ENCODE data around the gene GULP1.

Gene GULP1

DNA sequence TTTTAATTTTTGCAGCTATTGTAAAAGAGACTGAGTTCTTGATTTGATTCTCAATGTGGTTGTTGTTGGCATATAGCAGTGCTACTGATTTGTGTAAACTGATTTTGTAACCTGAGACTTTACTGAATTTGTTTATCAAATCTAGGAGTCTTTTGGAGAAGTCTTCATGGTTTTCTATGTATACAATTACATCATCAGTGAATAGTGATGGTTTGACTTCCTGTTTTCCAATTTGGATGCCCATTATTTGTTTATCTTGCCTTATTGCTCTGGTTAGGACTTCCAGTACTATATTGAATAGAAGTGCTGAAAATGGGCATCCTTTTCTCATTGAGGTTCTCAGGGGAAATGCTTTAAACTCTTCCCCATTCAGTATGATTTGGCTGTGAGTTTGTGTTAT is 99.7 kb downstream of the GULP1 start:
- no peaks in the 10 kb centered on the region for H3K4me1 ChIP-seq
- H3K36me3 ChIP-seq = no peaks in the 10 kb centered on the region
- DNase-seq = no peak
- H3K4me3 ChIP-seq (ENCODE audit: low read depth, low read length) = no peak overlapping the region
- no peaks in the 10 kb centered on the region for H3K27me3 ChIP-seq
- TF ChIP-seq, protein P1, sequence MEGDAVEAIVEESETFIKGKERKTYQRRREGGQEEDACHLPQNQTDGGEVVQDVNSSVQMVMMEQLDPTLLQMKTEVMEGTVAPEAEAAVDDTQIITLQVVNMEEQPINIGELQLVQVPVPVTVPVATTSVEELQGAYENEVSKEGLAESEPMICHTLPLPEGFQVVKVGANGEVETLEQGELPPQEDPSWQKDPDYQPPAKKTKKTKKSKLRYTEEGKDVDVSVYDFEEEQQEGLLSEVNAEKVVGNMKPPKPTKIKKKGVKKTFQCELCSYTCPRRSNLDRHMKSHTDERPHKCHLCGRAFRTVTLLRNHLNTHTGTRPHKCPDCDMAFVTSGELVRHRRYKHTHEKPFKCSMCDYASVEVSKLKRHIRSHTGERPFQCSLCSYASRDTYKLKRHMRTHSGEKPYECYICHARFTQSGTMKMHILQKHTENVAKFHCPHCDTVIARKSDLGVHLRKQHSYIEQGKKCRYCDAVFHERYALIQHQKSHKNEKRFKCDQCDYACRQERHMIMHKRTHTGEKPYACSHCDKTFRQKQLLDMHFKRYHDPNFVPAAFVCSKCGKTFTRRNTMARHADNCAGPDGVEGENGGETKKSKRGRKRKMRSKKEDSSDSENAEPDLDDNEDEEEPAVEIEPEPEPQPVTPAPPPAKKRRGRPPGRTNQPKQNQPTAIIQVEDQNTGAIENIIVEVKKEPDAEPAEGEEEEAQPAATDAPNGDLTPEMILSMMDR (IDR thresholded peaks at IDR 0.05; ENCODE audit: low read depth, low read length) = no peak
- H3K9me3 ChIP-seq = no peaks in the 10 kb centered on the region

DNA sequence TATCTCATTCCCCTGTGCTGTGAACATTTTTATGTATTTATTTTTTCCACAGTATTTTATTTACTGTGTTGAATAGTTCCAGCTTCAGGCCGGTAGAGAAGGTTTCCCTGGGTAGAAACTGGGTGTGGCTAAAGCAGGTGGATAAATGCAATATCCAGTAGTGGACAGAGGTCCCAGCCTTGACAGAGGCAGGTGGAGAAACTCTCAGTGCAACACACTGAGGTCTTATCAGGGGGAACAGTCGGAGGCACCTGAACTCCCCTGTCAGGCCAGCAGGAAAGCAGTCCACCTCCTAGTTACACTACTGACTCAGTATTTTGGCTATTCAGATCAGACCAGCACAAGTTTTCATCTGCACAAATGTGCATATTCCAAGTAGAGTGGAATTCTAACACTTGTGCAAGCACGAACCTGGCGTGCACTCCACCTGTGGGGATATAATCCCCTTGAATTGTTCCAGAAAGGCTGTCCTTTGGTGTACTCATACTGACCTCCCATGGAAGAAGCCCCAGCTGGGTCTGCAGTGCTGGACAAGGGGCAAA is 103.3 kb downstream of the GULP1 start:
- no peaks in the 10 kb centered on the region for H3K9me3 ChIP-seq
- no peaks in the 10 kb centered on the region for H3K27me3 ChIP-seq
- H3K36me3 ChIP-seq = no peaks in the 10 kb centered on the region
- H3K4me3 ChIP-seq (ENCODE audit: low read depth, low read length) = no peak overlapping the region
- no peaks in the 10 kb centered on the region for H3K4me1 ChIP-seq
- TF ChIP-seq, protein P1 (IDR thresholded peaks at IDR 0.05; ENCODE audit: low read depth, low read length) = no peak
- DNase-seq = no peak

DNA sequence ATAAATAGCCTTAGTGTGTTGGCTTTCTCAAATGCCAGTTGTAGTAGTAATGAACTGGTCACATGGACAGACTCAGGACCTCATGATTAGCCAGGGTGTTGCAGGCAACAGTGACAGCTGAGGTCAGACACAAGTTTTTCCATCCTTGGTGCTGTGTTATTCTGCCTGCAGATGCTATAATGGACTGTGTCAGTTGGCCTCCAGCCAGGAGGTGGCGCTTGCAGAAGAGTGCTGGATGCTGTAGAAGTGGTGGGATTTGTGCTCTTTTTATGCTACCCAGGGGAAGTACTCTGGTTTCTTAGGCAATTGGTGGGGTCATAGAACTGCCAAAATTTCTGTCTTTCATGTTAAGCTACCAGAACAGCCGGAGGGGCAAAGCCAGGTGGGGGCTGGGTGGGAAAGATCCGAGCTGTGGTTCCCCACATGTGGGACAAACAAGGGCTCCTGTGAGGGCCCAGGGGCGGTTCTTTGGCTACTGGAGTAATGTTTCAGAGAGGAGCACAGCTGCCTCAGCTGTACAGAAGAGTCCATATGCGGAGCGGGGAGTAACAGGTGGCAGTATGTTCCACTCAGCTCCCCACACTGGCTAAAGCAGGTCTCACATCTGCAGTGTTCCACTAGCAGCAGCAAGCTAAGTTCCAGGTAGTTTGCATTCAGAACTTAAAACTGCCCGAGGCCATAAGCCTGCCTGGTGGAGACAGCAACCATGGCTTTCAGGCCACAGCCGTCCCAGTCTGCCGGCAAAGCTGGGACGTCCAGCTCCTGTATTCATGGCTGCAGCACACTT is 104.4 kb downstream of the GULP1 start:
- Histone ChIP-seq H3K4me3 (ENCODE audit: low read depth, low read length) (no peak overlapping the region), H3K9me3 (no peaks in the 10 kb centered on the region), H3K27me3 (no peaks in the 10 kb centered on the region), H3K4me1 (no peaks in the 10 kb centered on the region), H3K36me3 (no peaks in the 10 kb centered on the region)
- peak; percentile 45 for DNase-seq
- TF ChIP-seq, protein P1 (IDR thresholded peaks at IDR 0.05; ENCODE audit: low read depth, low read length) = peak; percentile 10; the same call in 1 of the 2 replicates

DNA sequence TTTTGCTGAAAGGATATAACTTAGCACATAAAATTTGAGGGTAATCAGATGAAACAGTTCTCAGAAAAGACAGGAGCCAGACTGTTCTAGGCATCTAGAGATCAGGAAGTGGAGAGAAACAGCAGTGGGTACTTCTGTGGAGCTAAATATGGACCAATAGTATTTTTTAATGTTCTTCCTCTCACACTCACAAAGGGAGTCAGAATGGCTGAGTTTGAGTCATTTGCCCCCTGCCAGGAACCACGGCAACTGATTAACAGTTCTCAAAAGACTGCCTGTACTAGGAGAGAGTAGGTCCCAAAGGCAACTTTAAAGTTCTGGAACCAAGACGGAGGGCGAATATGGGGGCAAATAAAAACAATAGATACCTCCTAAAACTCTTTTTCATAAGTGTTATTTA is 107.5 kb downstream of the GULP1 start:
- TF ChIP-seq, protein P1 (IDR thresholded peaks at IDR 0.05; ENCODE audit: low read depth, low read length) = no peak
- H3K4me3 ChIP-seq (ENCODE audit: low read depth, low read length) = no peak overlapping the region
- no peaks in the 10 kb centered on the region for H3K36me3 ChIP-seq
- no peaks in the 10 kb centered on the region for H3K27me3 ChIP-seq
- H3K4me1 ChIP-seq = no peaks in the 10 kb centered on the region
- DNase-seq = no peak
- no peaks in the 10 kb centered on the region for H3K9me3 ChIP-seq

DNA sequence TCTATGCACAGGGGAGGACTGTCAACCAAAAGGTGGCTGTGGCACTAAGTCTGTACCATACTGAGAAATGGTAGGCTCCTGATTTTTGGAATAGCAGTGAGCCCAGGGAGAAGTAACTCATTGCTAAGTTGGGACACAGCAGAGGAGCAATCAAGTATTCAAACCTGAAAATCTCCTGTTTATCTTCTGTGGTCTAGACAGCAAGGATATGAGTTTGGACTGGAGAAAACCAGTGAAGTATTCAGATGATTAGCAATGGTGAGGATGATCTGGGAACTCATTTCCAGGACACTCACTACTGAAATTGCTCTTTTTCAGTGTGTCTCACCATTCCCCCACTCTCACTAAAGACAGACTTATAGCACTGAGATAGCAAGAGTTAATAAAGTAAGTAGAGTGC is 112.0 kb downstream of the GULP1 start:
- Histone ChIP-seq H3K4me3 (ENCODE audit: low read depth, low read length) (no peak overlapping the region), H3K4me1 (no peaks in the 10 kb centered on the region), H3K27me3 (no peaks in the 10 kb centered on the region), H3K9me3 (no peaks in the 10 kb centered on the region), H3K36me3 (no peaks in the 10 kb centered on the region)
- TF ChIP-seq, protein P1 (IDR thresholded peaks at IDR 0.05; ENCODE audit: low read depth, low read length) = no peak
- DNase-seq = no peak

DNA sequence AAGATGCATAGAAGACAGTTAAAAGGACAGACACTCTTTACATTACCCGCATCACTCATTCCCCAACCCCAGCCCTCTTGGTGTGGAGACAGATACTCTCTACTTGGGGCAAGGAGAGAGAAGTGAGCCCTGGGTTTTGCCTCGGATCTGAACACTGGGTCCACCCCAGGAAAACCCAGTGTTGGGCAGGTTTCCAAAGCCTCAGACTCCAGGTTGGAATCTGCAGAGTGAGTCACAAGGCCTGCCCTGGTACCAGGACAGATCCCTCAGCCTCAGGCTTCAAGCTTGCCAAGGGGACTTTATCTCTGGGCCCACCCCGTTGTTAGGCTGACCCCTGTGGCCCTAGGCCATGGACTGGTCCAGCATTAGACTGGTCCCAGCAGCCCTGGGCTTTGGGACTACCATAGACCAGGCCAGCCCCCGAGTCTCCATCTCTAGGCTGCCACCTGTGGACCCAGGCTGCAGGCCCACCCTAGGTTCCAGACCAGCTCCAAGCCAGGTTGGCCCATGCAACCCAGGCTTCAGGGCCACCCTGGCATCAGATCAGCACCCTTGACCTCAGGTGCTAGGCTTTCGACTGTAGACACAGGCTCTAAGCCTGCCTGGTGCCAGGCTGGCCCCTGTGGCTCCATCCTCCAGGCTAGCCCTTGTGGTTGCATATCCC is 112.8 kb downstream of the GULP1 start:
- Histone ChIP-seq H3K4me1 (no peaks in the 10 kb centered on the region), H3K9me3 (no peaks in the 10 kb centered on the region), H3K36me3 (no peaks in the 10 kb centered on the region), H3K27me3 (no peaks in the 10 kb centered on the region), H3K4me3 (ENCODE audit: low read depth, low read length) (no peak overlapping the region)
- DNase-seq = no peak
- TF ChIP-seq, protein P1 (IDR thresholded peaks at IDR 0.05; ENCODE audit: low read depth, low read length) = no peak

Data from BE2C (cell line).